A549 (cell line): ENCODE measurements around the gene TOM1L2.

Experiments
- CEBPB ChIP-seq, 2 experiments: fragments of >200 bp in 1 of 2; sonication (Bioruptor Twin) in 1 of 2; formaldehyde crosslinking in 1 of 2; IDR thresholded peaks; 2 replicates each; pipeline ENCODE4 v1.6.1; 2012 to 2016
- EHMT2 ChIP-seq: fragments of 200-600 bp; sonication (generic); IDR thresholded peaks from 2 replicates; pipeline ENCODE4 v1.6.1; 2016; ENCODE audit warnings: antibody characterized with exemption, low read depth, mild to moderate bottlenecking, moderate library complexity
- KDM1A ChIP-seq: fragments of 200-600 bp; sonication (generic); IDR thresholded peaks from 2 replicates; pipeline ENCODE4 v1.6.1; 2016; ENCODE audit warnings: low read depth, mild to moderate bottlenecking
- MAX ChIP-seq: IDR thresholded peaks from 2 replicates; pipeline ENCODE4 v1.6.1; 2012
- PHF8 ChIP-seq: fragments of 200-600 bp; sonication (generic); IDR thresholded peaks from 2 replicates; pipeline ENCODE4 v1.6.1; 2016; ENCODE audit warnings: low read depth, mild to moderate bottlenecking, antibody characterized with exemption, moderate library complexity, borderline replicate concordance
- POLR2A ChIP-seq: IDR thresholded peaks from 2 replicates; pipeline ENCODE4 v1.6.1; 2012; ENCODE audit warnings: mild to moderate bottlenecking, low read length
- TF ChIP-seq, protein P1 (sequence below): fragments of >200 bp; sonication (Bioruptor Twin); formaldehyde crosslinking; IDR thresholded peaks from 3 replicates; pipeline ENCODE4 v1.5.1; 2016

GRCh38 chr17:17849147-17849820, 122.9 kb downstream of the TOM1L2 start:
- TF ChIP-seq MAX, result no peak
- TF ChIP-seq, protein P1, sequence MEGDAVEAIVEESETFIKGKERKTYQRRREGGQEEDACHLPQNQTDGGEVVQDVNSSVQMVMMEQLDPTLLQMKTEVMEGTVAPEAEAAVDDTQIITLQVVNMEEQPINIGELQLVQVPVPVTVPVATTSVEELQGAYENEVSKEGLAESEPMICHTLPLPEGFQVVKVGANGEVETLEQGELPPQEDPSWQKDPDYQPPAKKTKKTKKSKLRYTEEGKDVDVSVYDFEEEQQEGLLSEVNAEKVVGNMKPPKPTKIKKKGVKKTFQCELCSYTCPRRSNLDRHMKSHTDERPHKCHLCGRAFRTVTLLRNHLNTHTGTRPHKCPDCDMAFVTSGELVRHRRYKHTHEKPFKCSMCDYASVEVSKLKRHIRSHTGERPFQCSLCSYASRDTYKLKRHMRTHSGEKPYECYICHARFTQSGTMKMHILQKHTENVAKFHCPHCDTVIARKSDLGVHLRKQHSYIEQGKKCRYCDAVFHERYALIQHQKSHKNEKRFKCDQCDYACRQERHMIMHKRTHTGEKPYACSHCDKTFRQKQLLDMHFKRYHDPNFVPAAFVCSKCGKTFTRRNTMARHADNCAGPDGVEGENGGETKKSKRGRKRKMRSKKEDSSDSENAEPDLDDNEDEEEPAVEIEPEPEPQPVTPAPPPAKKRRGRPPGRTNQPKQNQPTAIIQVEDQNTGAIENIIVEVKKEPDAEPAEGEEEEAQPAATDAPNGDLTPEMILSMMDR, result no peak
- TF ChIP-seq PHF8, result no peak
- no peak for TF ChIP-seq CEBPB (IDR thresholded peaks at IDR 0.05)
- no peak for TF ChIP-seq POLR2A
- TF ChIP-seq KDM1A, result no peak
- no peak for TF ChIP-seq EHMT2
